GM12874 (cell line): ENCODE measurements around the gene NLRP7.

ENCODE experiments used
- TF ChIP-seq, protein P1 (sequence below): IDR thresholded peaks from 2 replicates; pipeline ENCODE4 v1.5.1; 2011; ENCODE audit warnings: low read depth, mild to moderate bottlenecking, control low read depth, low read length, moderate library complexity; ENCODE audit not compliant: insufficient read depth

Gene NLRP7

DNA sequence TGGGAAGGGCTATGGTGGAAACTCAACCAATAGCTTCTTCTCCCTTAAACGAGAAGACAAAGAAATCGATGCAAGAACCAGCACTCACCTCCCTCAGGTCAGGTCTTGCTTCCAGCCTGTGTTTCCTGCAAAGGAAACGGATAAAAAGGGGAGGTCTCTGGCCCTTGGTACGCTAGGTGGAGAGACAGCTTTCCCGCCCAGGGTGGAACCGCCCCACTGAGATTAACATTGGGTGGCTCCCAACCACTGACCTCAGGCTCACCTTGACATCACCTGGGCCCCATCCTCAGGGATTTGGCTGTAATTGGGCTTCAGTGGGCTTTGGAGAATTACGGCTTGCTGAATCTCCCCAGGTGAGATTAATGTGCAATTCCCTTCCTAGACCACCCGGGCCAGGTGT lies at the start of gene NLRP7:
NLRP7 (minus strand) TSS at position 150 of the 400 bp plus-strand sequence.
- TF ChIP-seq, protein P1, sequence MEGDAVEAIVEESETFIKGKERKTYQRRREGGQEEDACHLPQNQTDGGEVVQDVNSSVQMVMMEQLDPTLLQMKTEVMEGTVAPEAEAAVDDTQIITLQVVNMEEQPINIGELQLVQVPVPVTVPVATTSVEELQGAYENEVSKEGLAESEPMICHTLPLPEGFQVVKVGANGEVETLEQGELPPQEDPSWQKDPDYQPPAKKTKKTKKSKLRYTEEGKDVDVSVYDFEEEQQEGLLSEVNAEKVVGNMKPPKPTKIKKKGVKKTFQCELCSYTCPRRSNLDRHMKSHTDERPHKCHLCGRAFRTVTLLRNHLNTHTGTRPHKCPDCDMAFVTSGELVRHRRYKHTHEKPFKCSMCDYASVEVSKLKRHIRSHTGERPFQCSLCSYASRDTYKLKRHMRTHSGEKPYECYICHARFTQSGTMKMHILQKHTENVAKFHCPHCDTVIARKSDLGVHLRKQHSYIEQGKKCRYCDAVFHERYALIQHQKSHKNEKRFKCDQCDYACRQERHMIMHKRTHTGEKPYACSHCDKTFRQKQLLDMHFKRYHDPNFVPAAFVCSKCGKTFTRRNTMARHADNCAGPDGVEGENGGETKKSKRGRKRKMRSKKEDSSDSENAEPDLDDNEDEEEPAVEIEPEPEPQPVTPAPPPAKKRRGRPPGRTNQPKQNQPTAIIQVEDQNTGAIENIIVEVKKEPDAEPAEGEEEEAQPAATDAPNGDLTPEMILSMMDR: no peak

GRCh38 chr19:54995561-54995960 lies 48.2 kb upstream of the NLRP7 start:
- TF ChIP-seq, protein P1: no peak

GRCh38 chr19:54969647-54970046 lies 22.3 kb upstream of the NLRP7 start:
- TF ChIP-seq, protein P1: no peak

DNA sequence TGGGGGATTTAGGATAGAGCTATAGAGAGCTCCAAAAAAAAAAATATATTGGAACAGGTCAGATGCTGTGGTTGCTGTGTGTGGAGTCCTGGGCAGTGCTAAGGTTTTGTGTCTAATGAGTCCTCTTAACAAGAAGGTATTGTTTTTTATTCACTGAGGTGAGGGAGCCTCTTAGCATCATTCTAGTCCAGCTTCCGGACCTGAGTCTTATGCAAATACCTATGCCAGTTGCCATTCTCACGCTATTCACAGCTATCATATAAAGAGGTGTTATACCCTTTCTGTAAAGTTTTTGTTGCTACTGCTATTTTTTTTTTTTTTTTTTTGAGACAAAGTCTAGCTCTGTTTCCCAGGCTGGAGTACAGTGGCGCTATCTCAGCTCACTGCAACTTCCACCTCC lies 20.3 kb upstream of the NLRP7 start:
- TF ChIP-seq, protein P1: no peak

GRCh38 chr19:54959840-54960239 lies 12.5 kb upstream of the NLRP7 start:
- TF ChIP-seq, protein P1: no peak

- TF ChIP-seq, protein P1: no peak
These were observed 8.0 kb upstream of the NLRP7 start for GRCh38 chr19:54955376-54955775.

GRCh38 chr19:54952591-54953344 lies 5.4 kb upstream of the NLRP7 start:
- TF ChIP-seq, protein P1: no peak
